ENCODE data around the gene CANX.

The CANX gene

GRCh38 chr5:179762079-179762780, 63.5 kb downstream of the CANX start:
- Histone ChIP-seq H3K9me3 (ENCODE audit: control insufficient read depth, insufficient read depth, low read length) (no peaks in the 10 kb centered on the region), H3K4me2 (ENCODE audit: low read length) (peak overlapping the region; percentile 48), H4K20me1 (ENCODE audit: control insufficient read depth, insufficient read depth, low read depth, low read length) (peaks cover 24% of the 10 kb centered on the region), H3K4me3 (ENCODE audit: low read length) (peak overlapping the region; percentile 27), H3K9me2 (replicated peaks; ENCODE audit: control insufficient read depth, low read length) (no peaks in the 10 kb centered on the region), H3F3A (ENCODE audit: control insufficient read depth, insufficient read depth) (peaks cover 15% of the 10 kb centered on the region), H3K27ac (ENCODE audit: low read depth, low read length) (peak overlapping the region; percentile 39), H3K27me3 (ENCODE audit: control insufficient read depth, low read length) (no peaks in the 10 kb centered on the region), H3K4me1 (ENCODE audit: control insufficient read depth, low read length) (peaks cover 40% of the 10 kb centered on the region), H3K79me2 (ENCODE audit: control insufficient read depth, low read length) (peaks cover 96% of the 10 kb centered on the region), H3K36me3 (ENCODE audit: control insufficient read depth, low read length) (peaks cover 29% of the 10 kb centered on the region)
- no peak for TF ChIP-seq EZH2phosphoT487 (IDR thresholded peaks at IDR 0.05; ENCODE audit: borderline replicate concordance, low read length)
- no peak for TF ChIP-seq CTCF (IDR thresholded peaks at IDR 0.05; ENCODE audit: low read depth, low read length, poor library complexity, severe bottlenecking)

GRCh38 chr5:179762781-179763176, 64.0 kb downstream of the CANX start:
- Histone ChIP-seq H4K20me1 (ENCODE audit: control insufficient read depth, insufficient read depth, low read depth, low read length) (peaks cover 24% of the 10 kb centered on the region), H3K79me2 (ENCODE audit: control insufficient read depth, low read length) (peaks cover 96% of the 10 kb centered on the region), H3F3A (ENCODE audit: control insufficient read depth, insufficient read depth) (peaks cover 15% of the 10 kb centered on the region), H3K9me3 (ENCODE audit: control insufficient read depth, insufficient read depth, low read length) (no peaks in the 10 kb centered on the region), H3K4me3 (ENCODE audit: low read length) (no peak overlapping the region), H3K4me2 (ENCODE audit: low read length) (peak overlapping the region; percentile 48), H3K27ac (ENCODE audit: low read depth, low read length) (peak overlapping the region; percentile 39), H3K4me1 (ENCODE audit: control insufficient read depth, low read length) (peaks cover 40% of the 10 kb centered on the region), H3K9me2 (replicated peaks; ENCODE audit: control insufficient read depth, low read length) (no peaks in the 10 kb centered on the region), H3K27me3 (ENCODE audit: control insufficient read depth, low read length) (no peaks in the 10 kb centered on the region), H3K36me3 (ENCODE audit: control insufficient read depth, low read length) (peaks cover 34% of the 10 kb centered on the region)
- TF ChIP-seq CTCF (IDR thresholded peaks at IDR 0.05; ENCODE audit: low read depth, low read length, poor library complexity, severe bottlenecking) = no peak
- no peak for TF ChIP-seq EZH2phosphoT487 (IDR thresholded peaks at IDR 0.05; ENCODE audit: borderline replicate concordance, low read length)

GRCh38 chr5:179763215-179763945, 64.6 kb downstream of the CANX start:
- H3K9me2 ChIP-seq (replicated peaks; ENCODE audit: control insufficient read depth, low read length) = no peaks in the 10 kb centered on the region
- H3K27me3 ChIP-seq (ENCODE audit: control insufficient read depth, low read length) = no peaks in the 10 kb centered on the region
- H3K9me3 ChIP-seq (ENCODE audit: control insufficient read depth, insufficient read depth, low read length) = no peaks in the 10 kb centered on the region
- peaks cover 40% of the 10 kb centered on the region for H3K4me1 ChIP-seq (ENCODE audit: control insufficient read depth, low read length)
- TF ChIP-seq CTCF (IDR thresholded peaks at IDR 0.05; ENCODE audit: low read depth, low read length, poor library complexity, severe bottlenecking) (peak; percentile 91), EZH2phosphoT487 (IDR thresholded peaks at IDR 0.05; ENCODE audit: borderline replicate concordance, low read length) (no peak)
- peaks cover 40% of the 10 kb centered on the region for H3K36me3 ChIP-seq (ENCODE audit: control insufficient read depth, low read length)
- peaks cover 95% of the 10 kb centered on the region for H3K79me2 ChIP-seq (ENCODE audit: control insufficient read depth, low read length)
- no peak overlapping the region for H3K27ac ChIP-seq (ENCODE audit: low read depth, low read length)
- no peak overlapping the region for H3K4me2 ChIP-seq (ENCODE audit: low read length)
- no peak overlapping the region for H3K4me3 ChIP-seq (ENCODE audit: low read length)
- H4K20me1 ChIP-seq (ENCODE audit: control insufficient read depth, insufficient read depth, low read depth, low read length) = peaks cover 24% of the 10 kb centered on the region
- H3F3A ChIP-seq (ENCODE audit: control insufficient read depth, insufficient read depth) = peaks cover 15% of the 10 kb centered on the region
